Measurements from ENCODE around the gene DNPH1.

GRCh38 chr6:43228951-43229802, at the start of gene DNPH1:
- TF ChIP-seq CTCF (IDR thresholded peaks at IDR 0.05), result peak; percentile 87 to 97 (median 93)
- TF ChIP-seq POLR2A (IDR thresholded peaks at IDR 0.05), result peak in 1 of 4 donors; percentile 31

Data from esophagus squamous epithelium (tissue), 4 donors.